K562 treated with DMSO at 1 percent for 48 hours (cell line): ENCODE data around the gene C16orf92. TPM values are rescaled to one million over a fixed set of nuclear protein-coding genes. Genes with fewer than 3 reads are reported as not detected.

Experiments used
- total RNA-seq: library from RNA; unstranded; fragments of 300-600 nt; gene quantifications from 2 replicates; pipeline ENCODE4 v1.2.3, GENCODE V29; 2022; ENCODE audit warnings: low replicate concordance; ENCODE audit errors: extremely low read depth

The C16orf92 gene, protein sequence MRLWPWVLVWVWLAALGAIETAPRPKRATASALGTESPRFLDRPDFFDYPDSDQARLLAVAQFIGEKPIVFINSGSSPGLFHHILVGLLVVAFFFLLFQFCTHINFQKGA
- not detected in 2 replicates for total RNA-seq

DNA sequence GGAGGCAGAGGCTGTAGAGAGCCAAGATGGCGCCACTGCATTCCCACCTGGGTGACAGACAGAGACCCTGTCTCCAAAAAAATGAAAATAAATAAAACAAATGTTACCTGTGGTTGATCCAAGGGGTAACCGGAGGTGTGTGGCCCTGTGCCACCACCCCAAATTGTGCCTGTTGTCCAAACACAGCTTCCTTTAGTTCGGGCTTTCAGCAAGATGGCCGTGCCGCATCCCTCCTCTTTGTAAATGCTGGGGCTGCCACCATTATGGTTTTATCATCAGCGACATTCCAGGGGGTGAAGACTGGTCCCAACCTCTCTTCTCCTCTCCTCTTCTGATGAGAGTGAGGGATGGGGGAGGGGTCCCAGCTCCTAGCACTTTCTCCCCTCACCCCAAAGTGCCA, at the start of gene C16orf92:
TSS of gene C16orf92 (plus strand) at position 312 of the 400 bp plus-strand sequence. CDS start 143 bp downstream, outside the sequence.

DNA sequence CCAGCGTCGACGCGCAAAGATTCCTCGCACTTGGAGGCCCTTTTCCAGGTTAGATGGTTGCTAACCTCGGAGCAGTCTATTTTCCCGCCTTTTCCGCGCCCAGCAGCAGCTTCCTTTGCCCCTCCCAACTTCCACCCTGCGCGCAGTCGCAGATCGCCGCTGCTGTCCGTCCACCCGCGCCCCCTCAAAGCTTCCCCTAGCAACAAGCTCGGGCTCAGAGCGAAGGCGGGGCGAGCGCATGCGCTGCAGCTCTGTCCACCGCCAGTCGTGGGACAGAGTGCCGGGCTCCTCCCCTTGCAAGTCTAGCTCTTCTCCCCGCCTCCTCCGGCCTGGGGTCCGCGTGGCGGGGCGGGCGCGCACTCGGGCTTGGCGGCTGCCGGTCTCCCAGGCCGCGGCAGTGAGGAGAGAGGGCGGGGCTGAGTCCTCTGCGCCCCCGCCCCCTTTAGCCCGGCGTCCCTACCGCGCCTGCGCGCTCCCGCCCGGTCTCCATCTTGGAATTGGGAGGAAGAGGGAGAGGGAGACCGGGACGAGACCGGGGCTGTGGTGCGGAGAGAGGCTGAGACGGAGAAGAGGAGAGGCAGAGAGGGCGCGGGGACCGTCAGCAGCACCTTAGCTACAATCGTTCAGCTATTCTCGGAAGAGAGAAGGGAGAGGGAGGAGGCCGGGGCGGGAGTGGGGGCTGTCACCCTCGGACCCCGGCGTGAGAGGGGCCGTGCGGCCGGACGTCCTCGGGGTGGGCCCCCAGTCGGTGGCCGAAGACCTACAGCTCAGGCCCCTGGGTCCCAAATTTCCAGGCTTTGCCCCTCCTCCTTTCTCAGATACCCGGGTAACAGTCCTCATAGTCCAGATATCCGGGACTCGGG, 49.4 kb upstream of the C16orf92 start, which contains the start of gene TAOK2:
TSS of gene TAOK2 (plus strand) at position 485 of the 863 bp plus-strand sequence. CDS start 3,905 bp downstream, outside the sequence.

DNA sequence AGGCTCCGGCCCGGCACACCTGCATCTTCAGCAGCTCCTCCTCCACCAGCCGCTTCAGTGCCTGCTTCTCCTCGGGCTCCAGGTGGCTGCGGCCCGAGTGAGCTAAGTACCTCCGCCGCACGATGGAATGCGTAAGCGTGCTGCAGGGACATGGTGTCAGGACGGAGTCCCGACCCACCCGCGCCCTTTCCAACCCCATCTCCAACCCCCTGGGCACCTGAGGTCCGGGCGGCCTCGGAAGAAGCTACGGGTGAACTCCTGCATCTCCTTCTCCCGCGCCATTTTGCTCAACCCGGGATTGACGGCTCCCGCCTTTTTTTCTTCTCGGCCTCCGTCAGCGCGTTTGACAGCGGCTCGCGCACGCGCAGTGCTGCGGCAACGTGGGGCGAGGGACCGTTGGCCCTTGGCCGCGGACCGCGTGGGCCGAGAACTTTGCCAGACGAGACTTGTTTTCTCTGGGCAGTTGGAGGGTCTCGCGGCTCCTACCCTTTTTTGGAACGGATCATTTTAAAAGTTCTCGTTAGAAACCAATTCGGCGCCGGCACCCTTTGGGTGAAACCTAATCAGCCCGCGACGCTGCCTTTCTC, 27.6 kb upstream of the C16orf92 start, which contains the start of gene HIRIP3:
TSS of gene HIRIP3 (minus strand) at position 294 of the 587 bp plus-strand sequence. CDS start at position 282, 12 bp downstream.

DNA sequence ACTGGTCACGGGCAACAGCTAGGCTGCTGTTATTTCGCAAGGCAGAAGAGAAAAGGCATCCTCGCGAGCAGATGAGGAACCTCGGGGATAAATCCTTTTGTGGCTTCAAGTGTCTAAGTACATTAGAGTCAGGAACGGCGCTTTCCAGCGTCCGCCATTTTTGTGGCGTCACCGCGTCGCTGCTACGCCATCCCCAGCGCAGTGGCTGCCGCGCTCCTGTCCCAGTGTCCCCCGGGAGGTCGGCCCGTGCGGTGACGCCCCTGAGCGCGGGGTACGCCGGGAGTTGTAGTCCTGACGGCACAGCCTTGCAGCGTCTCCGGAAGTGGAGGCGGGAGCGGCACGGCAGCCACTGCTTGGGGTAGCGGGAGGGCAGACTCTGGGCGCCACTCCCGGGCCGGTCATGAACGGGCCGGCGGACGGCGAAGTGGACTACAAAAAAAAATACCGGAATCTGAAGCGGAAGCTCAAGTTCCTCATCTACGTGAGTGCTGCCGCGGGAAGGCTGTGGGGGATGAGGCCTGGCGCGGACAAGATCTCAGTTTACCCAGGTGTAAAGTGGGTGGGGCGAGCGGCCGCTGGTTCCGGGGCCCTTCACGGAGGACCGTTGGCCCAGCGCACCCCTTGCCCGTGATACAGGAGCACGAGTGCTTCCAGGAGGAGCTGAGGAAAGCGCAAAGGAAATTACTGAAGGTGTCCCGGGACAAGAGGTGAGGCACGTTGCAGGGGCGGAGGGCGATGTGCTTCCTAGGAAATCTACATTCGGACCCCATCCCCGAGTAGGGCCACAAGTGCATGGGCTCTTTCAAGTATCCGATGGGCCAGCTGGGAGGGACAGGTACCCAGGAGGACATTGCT, 26.9 kb upstream of the C16orf92 start, which contains the start of gene INO80E:
TSS of gene INO80E (plus strand) at position 331 of the 855 bp plus-strand sequence. CDS start at position 401, 70 bp downstream.

DNA sequence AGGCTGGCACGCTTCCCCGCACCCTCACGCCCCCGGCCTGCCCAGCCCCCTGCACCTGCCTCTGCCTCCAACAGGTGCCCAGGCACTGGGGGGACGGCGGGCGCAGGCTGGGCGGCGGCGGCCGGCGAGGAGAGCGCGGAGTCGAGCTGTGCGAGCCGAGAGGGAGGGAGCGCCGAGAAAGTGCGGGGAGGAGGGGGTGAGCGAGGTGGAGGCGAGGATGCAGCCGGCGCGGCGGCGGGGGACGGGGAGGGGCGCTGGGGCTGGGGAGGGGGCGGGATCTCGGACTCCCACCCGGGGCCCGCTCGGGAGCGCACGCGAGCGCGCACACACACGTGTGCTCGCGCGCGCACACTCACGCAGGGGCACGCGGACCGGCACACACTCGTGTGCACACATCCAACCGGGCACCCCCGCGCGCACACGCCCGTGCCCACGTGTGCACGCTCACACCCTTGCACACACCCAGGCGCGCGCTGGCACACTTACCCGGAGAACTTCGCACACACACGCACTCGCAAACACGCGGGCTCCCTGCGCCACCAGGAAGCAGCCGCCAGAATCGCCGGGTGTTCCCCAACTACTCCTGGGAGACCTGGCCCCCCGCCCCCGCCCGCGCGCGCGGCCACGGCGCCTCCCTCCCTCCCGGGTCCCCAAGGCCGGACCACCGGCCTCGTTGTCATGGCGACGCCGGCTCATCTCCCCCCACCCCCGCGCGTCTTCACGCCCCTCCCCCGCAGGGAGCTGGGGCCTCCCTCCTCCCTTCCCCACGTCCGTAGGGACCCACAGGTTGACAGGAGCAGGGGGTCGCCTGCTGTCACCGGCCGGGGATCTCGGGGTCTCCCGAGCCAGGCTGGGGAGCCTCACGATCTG, 11.9 kb upstream of the C16orf92 start, which contains the start of gene DOC2A:
TSS of gene DOC2A (minus strand) at position 184 of the 870 bp plus-strand sequence. CDS start 805 bp downstream, outside the sequence.

DNA sequence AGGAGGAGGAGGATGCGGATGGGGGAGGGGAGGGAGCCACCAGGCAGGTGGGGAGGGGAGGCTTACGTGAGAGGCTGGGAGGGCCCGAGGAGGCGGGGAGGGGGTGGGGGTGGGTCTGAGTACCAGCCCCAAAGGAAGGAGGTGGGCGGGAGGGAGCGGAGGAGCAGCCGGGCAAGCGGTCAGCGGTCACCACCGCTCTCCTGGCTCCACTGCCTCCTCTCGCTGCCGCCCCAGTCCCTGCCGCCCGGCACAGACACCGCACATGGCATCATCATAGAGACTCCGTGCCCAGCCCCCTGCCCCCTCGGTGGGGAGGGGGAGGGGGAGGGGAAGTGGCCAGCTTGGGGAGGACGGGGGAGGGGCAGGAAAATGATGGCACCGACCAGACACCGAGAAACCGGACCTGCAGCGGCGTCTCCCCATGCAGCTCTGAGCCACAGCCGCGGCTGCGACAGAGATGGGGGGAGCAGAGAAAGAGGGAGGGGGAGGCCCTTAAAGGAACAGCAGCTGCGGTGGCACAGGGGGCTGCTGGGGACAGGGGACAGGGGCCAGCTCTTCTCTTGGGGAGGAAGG, 7.9 kb downstream of the C16orf92 start, which contains the start of gene TLCD3B:
TSS of gene TLCD3B (minus strand) at position 431 of the 573 bp plus-strand sequence. CDS start 744 bp downstream, outside the sequence.

DNA sequence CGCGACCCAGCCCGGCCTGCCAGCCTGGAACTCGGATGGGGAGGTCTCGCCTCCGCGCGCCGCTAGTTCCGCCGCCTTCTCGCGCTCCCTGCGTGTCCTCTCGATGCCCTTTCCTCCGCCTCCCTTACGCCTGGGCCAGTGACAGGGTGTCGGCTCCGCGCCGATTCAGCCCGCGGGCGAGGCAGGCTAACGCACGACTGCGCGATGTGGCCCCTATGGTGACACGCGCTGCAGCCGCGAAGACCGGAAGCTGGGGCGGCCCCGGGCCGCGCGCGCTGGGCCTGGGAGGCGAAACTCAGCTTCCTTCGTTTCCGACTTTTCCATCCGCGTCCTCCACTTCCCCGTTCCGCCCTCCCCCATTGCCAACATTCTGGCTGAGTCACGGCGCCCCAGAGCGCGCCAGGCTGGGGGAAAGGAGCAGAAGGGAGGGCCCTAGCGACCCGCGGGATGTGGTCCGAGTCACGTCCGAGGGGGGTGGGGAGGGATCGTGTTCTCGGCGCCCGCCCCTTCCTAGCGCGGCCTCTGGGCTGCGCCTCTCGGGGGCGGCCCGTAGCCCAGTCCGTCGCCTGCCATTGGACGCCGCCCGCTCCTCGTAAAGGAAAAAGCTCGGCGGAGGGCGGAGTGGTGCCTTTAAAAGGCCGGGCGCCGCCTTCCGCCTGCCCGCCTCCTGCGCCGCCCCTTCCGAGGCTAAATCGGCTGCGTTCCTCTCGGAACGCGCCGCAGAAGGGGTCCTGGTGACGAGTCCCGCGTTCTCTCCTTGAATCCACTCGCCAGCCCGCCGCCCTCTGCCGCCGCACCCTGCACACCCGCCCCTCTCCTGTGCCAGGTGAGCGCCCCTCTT, 42.3 kb downstream of the C16orf92 start, which contains the start of gene ALDOA:
TSS of gene ALDOA (plus strand) at position 659 of the 841 bp plus-strand sequence. CDS start 1,138 bp downstream, outside the sequence.

Other genes starting within 250 kb of the C16orf92 start
- not detected in 2 replicates for gene ZG16, start 244.9 kb upstream of the C16orf92 start, total RNA-seq
- gene KIF22, start 232.4 kb upstream of the C16orf92 start, total RNA-seq, result 188 TPM in 1 of 2 replicates, not detected in the other
- gene MAZ, start 216.7 kb upstream of the C16orf92 start, total RNA-seq, result not detected in 2 replicates
- gene PRRT2, start 211.0 kb upstream of the C16orf92 start, total RNA-seq, result not detected in 2 replicates
- gene PAGR1, start 207.0 kb upstream of the C16orf92 start, total RNA-seq, result not detected in 2 replicates
- not detected in 2 replicates for gene MVP, start 202.7 kb upstream of the C16orf92 start, total RNA-seq
- gene CDIPT, start 160.0 kb upstream of the C16orf92 start, total RNA-seq, result not detected in 2 replicates
- not detected in 2 replicates for gene SEZ6L2, start 123.6 kb upstream of the C16orf92 start, total RNA-seq
- gene ASPHD1, start 122.7 kb upstream of the C16orf92 start, total RNA-seq, result not detected in 2 replicates
- gene KCTD13, start 97.0 kb upstream of the C16orf92 start, total RNA-seq, result not detected in 2 replicates
- not detected in 2 replicates for gene TMEM219, start 61.1 kb upstream of the C16orf92 start, total RNA-seq
- not detected in 2 replicates for gene TAOK2, start 49.3 kb upstream of the C16orf92 start, total RNA-seq
- not detected in 2 replicates for gene HIRIP3, start 27.6 kb upstream of the C16orf92 start, total RNA-seq
- gene INO80E, start 27.0 kb upstream of the C16orf92 start, total RNA-seq, result not detected in 2 replicates
- gene DOC2A, start 12.2 kb upstream of the C16orf92 start, total RNA-seq, result not detected in 2 replicates
- gene TLCD3B, start 8.1 kb downstream of the C16orf92 start, total RNA-seq, result not detected in 2 replicates
- gene ALDOA, start 42.6 kb downstream of the C16orf92 start, total RNA-seq, result 2,195 and 3,246 TPM in 2 replicates
- not detected in 2 replicates for gene PPP4C, start 52.8 kb downstream of the C16orf92 start, total RNA-seq
- gene TBX6, start 68.7 kb downstream of the C16orf92 start, total RNA-seq, result not detected in 2 replicates
- gene YPEL3, start 73.0 kb downstream of the C16orf92 start, total RNA-seq, result not detected in 2 replicates
- gene GDPD3, start 90.3 kb downstream of the C16orf92 start, total RNA-seq, result not detected in 2 replicates
- not detected in 2 replicates for gene MAPK3, start 100.0 kb downstream of the C16orf92 start, total RNA-seq
- not detected in 2 replicates for gene CORO1A, start 160.4 kb downstream of the C16orf92 start, total RNA-seq
- gene BOLA2B, start 170.5 kb downstream of the C16orf92 start, total RNA-seq, result not detected in 2 replicates
- gene SLX1A, start 170.7 kb downstream of the C16orf92 start, total RNA-seq, result not detected in 2 replicates
- gene SULT1A3, start 176.1 kb downstream of the C16orf92 start, total RNA-seq, result not detected in 2 replicates
- gene NPIPB13, start 225.3 kb downstream of the C16orf92 start, total RNA-seq, result not detected in 2 replicates